K562 (cell line): ENCODE data around the gene MYL12A. TPM values are rescaled to one million over a fixed set of nuclear protein-coding genes. Genes with fewer than 3 reads are reported as not detected.

Experiments
- ATF1 ChIP-seq, 2 experiments: fragments of 450-650 bp in 1 of 2; IDR thresholded peaks; 2 replicates each; pipeline ENCODE4 v1.6.1; 2016; ENCODE audit warnings: missing compliant biosample characterization in 1 of 2, missing genetic modification characterization in 1 of 2
- CBFB ChIP-seq: sonication (generic); formaldehyde crosslinking; IDR thresholded peaks from 2 replicates; pipeline ENCODE4 v1.4.0; 2020; ENCODE audit warnings: mild to moderate bottlenecking, missing genetic modification reagents
- CC2D1A ChIP-seq: fragments of 450-650 bp; IDR thresholded peaks from 2 replicates; pipeline ENCODE4 v1.6.1; 2017; ENCODE audit warnings: mild to moderate bottlenecking
- CEBPG ChIP-seq, 3 experiments: fragments of 200-800 bp in 1 of 3; sonication (Bioruptor generic) in 1 of 3; sonication (generic) in 1 of 3; formaldehyde crosslinking in 1 of 3; IDR thresholded peaks in 2 of 3; conservative IDR thresholded peaks in 1 of 3; 2 replicates each; pipeline versions ENCODE4 v1.6.1 to v1.8.0; 2016 to 2022; ENCODE audit warnings: missing compliant biosample characterization in 2 of 3, missing genetic modification characterization in 2 of 3, mild to moderate bottlenecking in 1 of 3, missing genetic modification reagents in 1 of 3
- CGGBP1 ChIP-seq: fragments of 250-450 bp; sonication (Bioruptor Pico); IDR thresholded peaks from 2 replicates; pipeline ENCODE4 v1.9.0; 2021; ENCODE audit warnings: mild to moderate bottlenecking
- EP400 ChIP-seq: fragments of 450-650 bp; IDR thresholded peaks from 2 replicates; pipeline ENCODE4 v1.6.1; 2017; ENCODE audit warnings: antibody characterized with exemption, mild to moderate bottlenecking, moderate library complexity
- ERF ChIP-seq: fragments of 450-650 bp; formaldehyde crosslinking; IDR thresholded peaks from 2 replicates; pipeline ENCODE4 v1.4.0; 2020; ENCODE audit warnings: mild to moderate bottlenecking, mixed read lengths
- GATA2 ChIP-seq: sonication (generic); formaldehyde crosslinking; IDR thresholded peaks from 2 replicates; pipeline ENCODE4 v1.4.0; 2020; ENCODE audit warnings: mild to moderate bottlenecking, missing genetic modification reagents
- POU5F1 ChIP-seq: fragments of 150-350 bp; IDR thresholded peaks from 2 replicates; pipeline ENCODE4 v1.6.1; 2014; ENCODE audit warnings: borderline replicate concordance, low read length, low read depth, mild to moderate bottlenecking; ENCODE audit not compliant: partially characterized antibody
- PURB ChIP-seq: sonication (generic); formaldehyde crosslinking; IDR thresholded peaks from 2 replicates; pipeline ENCODE4 v1.9.0; 2021; ENCODE audit warnings: low read depth, mild to moderate bottlenecking, missing genetic modification reagents
- RBM14 ChIP-seq: fragments of 200-400 bp; formaldehyde crosslinking; IDR thresholded peaks from 2 replicates; pipeline ENCODE4 v1.6.1; 2018; ENCODE audit warnings: low read depth, mild to moderate bottlenecking, low read length, moderate library complexity, borderline replicate concordance; ENCODE audit not compliant: insufficient read depth
- SRF ChIP-seq, 2 experiments: fragments of 250-450, 450-650 bp in 1 of 2; sonication (Bioruptor Pico) in 1 of 2; sonication (generic) in 1 of 2; formaldehyde crosslinking; IDR thresholded peaks; 2 replicates each; pipeline versions ENCODE4 v1.5.0 to v1.5.1; 2020 to 2022; ENCODE audit warnings: mild to moderate bottlenecking in 1 of 2, missing genetic modification reagents in 1 of 2
- SUPT5H ChIP-seq: fragments of 450-650 bp; IDR thresholded peaks from 2 replicates; pipeline ENCODE4 v1.6.1; 2016
- TAF15 ChIP-seq: fragments of 200-400 bp; formaldehyde crosslinking; IDR thresholded peaks from 2 replicates; pipeline ENCODE4 v1.6.1; 2017; ENCODE audit warnings: mild to moderate bottlenecking, low read depth, low read length, moderate library complexity
- TFAM ChIP-seq: fragments of 250-450 bp; sonication (Bioruptor Pico); conservative IDR thresholded peaks from 2 replicates; pipeline ENCODE4 v1.5.0; 2021; ENCODE audit warnings: mild to moderate bottlenecking, moderate library complexity
- ZBTB34 ChIP-seq: fragments of 250-450 bp; sonication (Bioruptor Pico); IDR thresholded peaks from 2 replicates; pipeline ENCODE4 v1.8.0; 2021; ENCODE audit warnings: mild to moderate bottlenecking, moderate library complexity
- ZNF224 ChIP-seq: sonication (generic); formaldehyde crosslinking; IDR thresholded peaks from 2 replicates; pipeline ENCODE4 v1.8.0; 2022; ENCODE audit warnings: mild to moderate bottlenecking, missing genetic modification reagents
- ZNF239 ChIP-seq: fragments of 250-450 bp; sonication (Bioruptor Pico); IDR thresholded peaks from 2 replicates; pipeline ENCODE4 v1.4.0; 2020; ENCODE audit warnings: mild to moderate bottlenecking
- ZNF431 ChIP-seq: sonication (generic); formaldehyde crosslinking; IDR thresholded peaks from 2 replicates; pipeline ENCODE4 v1.8.0; 2022; ENCODE audit warnings: mild to moderate bottlenecking, missing genetic modification reagents
- polyA plus RNA-seq, 8 experiments: library from polyadenylated mRNA; depleted of rRNA in 4 of 8; stranded (reverse) in 5 of 8; unstranded in 3 of 8; fragments of >200 nt; fragmentation: Nextera tagmentation in 2 of 8; fragmentation: Illumina TruSeq in 1 of 8; extraction: Ambion mirVana in 2 of 8; extraction: Trizol in 1 of 8; gene quantifications; 2 replicates each; pipeline versions ENCODE4 v1.2.1 to v1.2.3, GENCODE V29; 2011 to 2014; ENCODE audit warnings: inconsistent platforms in 1 of 8, missing spikeins in 1 of 8
- total RNA-seq, 7 experiments: library from RNA; depleted of rRNA in 6 of 7; stranded (reverse); fragments of >200 nt in 6 of 7; fragmentation: Illumina TruSeq in 2 of 7; extraction: Trizol in 2 of 7; gene quantifications; 2 replicates each; pipeline versions ENCODE4 v1.2.1 to v1.2.3, GENCODE V29; 2011 to 2021; ENCODE audit warnings: low replicate concordance in 1 of 7
- TF ChIP-seq, protein P1 (sequence below): fragments of 250-450 bp; sonication (Bioruptor Pico); IDR thresholded peaks from 2 replicates; pipeline ENCODE4 v1.4.0; 2020; ENCODE audit warnings: borderline replicate concordance
- TF ChIP-seq, protein P2 (sequence below): conservative IDR thresholded peaks from 2 replicates; pipeline ENCODE4 v1.6.1; 2011; ENCODE audit warnings: low read depth, mild to moderate bottlenecking, low read length; ENCODE audit not compliant: control insufficient read depth

Gene MYL12A
- total and polyA plus RNA-seq, 9 of the 15 experiments (the other 6 are each of a cell fraction or from before 2014, with no cell fraction given) = 308 to 1,031 (median 559) TPM

DNA sequence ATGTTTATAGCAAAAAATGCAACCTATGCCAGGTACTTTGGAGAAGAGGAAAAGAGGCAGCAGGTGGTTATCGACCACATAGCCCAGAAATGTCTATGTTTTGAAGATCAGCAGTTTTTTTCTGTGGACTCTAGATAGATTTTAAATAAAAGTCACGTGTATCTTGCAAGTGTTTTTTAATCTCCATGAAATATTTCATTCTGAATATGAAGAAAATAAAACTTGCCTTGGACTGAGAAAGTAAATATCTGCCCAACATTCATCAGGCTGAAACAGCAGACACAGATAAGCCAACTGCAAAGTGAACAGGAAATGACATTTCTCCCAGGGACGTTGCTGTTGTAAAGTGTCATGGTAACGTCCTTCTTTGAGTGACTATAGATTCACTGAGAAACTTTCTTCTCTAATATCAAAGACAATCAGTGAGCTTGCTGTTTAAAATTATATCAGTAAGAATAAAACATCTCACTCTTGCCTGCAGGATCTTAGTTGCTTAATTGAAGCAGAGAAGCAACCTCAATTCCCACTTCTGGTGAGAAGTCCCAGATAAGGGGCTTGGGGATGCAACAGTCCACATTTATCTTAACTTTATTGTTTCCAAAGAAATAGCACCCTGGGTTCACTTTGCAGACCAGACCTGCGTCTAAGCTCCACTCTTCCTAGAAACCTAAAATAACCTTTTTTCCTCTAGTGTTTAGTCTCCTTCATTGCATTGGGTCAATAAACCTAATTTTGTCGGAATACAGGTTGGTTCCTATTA is 34.1 kb upstream of the MYL12A start (continued):
- TF ChIP-seq, protein P1, sequence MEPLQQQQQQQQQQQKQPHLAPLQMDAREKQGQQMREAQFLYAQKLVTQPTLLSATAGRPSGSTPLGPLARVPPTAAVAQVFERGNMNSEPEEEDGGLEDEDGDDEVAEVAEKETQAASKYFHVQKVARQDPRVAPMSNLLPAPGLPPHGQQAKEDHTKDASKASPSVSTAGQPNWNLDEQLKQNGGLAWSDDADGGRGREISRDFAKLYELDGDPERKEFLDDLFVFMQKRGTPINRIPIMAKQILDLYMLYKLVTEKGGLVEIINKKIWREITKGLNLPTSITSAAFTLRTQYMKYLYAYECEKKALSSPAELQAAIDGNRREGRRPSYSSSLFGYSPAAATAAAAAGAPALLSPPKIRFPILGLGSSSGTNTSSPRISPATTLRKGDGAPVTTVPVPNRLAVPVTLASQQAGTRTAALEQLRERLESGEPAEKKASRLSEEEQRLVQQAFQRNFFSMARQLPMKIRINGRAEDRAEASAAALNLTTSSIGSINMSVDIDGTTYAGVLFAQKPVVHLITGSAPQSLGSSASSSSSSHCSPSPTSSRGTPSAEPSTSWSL (CRISPR knock-in tag) = no peak
- TF ChIP-seq CC2D1A (no peak), ERF (no peak), TFAM (CRISPR knock-in tag) (no peak), CGGBP1 (CRISPR knock-in tag) (no peak), RBM14 (no peak), GATA2 (CRISPR knock-in tag) (0 out of 2 replicates have a peak, but pooled peaks have one; percentile 18), ZBTB34 (CRISPR knock-in tag) (no peak), ZNF224 (CRISPR knock-in tag) (no peak), CEBPG (CRISPR knock-in tag; IDR thresholded peaks at IDR 0.05) (no peak), CEBPG (tag; conservative IDR thresholded peaks at IDR 0.05 in 1 of 2, IDR thresholded peaks at IDR 0.05 in 1 of 2) (no peak), ZNF239 (no peak), TAF15 (no peak), CBFB (no peak), ZNF431 (CRISPR knock-in tag) (no peak), PURB (CRISPR knock-in tag) (no peak), POU5F1 (no peak), SRF (CRISPR knock-in tag; IDR thresholded peaks at IDR 0.05) (no peak), EP400 (0 out of 2 replicates have a peak, but pooled peaks have one; percentile 12), ATF1 (CRISPR knock-in tag; IDR thresholded peaks at IDR 0.05) (no peak), ATF1 (tag; IDR thresholded peaks at IDR 0.05) (peak; percentile 41; the same call in 1 of the 2 replicates), SUPT5H (no peak)
- TF ChIP-seq, protein P2, sequence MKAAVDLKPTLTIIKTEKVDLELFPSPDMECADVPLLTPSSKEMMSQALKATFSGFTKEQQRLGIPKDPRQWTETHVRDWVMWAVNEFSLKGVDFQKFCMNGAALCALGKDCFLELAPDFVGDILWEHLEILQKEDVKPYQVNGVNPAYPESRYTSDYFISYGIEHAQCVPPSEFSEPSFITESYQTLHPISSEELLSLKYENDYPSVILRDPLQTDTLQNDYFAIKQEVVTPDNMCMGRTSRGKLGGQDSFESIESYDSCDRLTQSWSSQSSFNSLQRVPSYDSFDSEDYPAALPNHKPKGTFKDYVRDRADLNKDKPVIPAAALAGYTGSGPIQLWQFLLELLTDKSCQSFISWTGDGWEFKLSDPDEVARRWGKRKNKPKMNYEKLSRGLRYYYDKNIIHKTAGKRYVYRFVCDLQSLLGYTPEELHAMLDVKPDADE = no peak
